DMS53 treated with DMSO at 0.1 percent for 48 hours (cell line): Measurements from ENCODE around the gene PCDH1.

ENCODE experiments used
- DNase-seq: peaks from one replicate; lab custom pipeline; 2025; ENCODE audit not compliant: unreplicated experiment; lab: John Stamatoyannopoulos, UW

The PCDH1 gene

DNA sequence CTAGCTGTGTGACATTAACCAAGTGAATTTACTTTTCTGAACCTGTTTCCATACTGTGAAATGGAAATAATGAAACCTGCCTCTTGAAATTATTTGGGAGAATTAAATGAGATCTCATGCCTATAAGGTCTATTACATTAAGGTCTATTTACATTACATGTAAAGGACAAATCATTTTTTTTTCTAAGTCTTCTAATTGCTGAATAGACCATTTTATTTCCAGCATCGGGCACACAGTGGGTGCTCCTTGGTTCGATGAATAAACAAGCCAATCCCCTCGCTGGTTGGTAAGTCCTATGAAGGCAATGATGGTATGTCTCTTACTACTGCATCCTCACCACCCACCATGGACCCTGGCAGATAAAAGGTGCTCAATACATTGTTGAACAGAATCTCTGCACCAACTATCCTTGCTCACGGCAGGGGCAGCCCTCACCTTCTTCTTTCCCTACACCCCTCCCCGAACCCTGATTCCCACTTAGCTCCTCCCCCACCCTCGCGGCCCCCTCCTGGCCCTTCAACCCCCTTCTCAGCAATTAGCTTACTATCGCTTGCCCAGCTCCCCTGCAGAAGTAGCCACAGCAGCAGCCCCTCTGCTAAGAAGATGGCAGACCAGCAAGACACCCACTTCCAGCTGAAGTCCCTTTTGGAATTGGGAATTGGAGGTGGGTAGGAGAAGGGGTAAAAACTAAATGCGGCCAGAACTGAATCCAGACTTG, 3.0 kb downstream of the PCDH1 start:
- DNase-seq = no peak

DNA sequence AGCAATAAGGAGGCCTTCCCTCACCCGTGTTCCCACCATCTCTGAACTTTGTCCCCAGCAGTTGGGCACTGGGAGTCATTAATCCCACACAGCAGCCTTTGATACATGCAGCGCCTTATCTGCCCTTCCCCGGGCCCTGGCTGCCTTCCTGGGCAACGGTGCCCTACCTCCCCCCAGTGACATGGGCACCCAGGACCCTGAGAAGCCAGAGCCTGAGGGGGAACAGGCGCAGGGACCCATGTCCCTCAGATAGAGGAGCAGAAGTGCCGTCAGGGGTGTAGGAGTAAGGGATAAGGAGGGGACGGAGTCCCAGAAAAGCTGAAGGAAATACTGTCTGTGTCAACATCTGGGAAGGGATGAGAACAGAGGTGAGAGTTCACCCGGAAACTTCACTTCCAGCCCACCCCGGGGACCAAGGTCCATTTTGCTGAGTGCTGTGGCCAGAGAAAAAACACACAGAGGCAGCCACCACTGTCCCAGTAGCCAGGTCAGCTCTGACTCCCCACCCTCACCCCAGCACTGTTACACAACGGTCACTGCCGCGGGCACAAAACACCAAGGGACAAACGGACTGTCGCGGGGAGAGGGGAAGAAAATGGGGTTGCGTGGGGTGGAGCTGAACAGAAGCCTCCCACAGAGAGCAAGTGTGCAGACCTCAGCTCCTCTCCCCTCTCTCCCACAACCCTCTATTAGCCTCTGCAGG, 3.8 kb downstream of the PCDH1 start:
- DNase-seq = no peak

DNA sequence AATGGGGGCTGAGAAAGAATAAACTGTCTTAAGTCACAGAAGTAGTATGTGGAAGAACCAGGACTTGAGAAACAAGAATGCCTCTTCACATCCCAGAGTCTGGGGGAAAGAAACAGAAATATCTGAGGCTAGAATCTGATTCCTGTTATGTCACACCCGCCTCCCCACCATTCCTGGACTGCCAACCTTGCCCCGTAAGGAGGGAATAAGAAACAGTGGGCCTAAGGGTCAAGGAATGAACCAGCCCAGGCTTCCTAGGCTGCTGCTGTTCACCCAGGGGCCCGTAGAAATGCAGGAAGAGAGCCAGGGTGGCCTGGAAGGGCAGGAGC, 4.3 kb downstream of the PCDH1 start:
- DNase-seq = no peak

DNA sequence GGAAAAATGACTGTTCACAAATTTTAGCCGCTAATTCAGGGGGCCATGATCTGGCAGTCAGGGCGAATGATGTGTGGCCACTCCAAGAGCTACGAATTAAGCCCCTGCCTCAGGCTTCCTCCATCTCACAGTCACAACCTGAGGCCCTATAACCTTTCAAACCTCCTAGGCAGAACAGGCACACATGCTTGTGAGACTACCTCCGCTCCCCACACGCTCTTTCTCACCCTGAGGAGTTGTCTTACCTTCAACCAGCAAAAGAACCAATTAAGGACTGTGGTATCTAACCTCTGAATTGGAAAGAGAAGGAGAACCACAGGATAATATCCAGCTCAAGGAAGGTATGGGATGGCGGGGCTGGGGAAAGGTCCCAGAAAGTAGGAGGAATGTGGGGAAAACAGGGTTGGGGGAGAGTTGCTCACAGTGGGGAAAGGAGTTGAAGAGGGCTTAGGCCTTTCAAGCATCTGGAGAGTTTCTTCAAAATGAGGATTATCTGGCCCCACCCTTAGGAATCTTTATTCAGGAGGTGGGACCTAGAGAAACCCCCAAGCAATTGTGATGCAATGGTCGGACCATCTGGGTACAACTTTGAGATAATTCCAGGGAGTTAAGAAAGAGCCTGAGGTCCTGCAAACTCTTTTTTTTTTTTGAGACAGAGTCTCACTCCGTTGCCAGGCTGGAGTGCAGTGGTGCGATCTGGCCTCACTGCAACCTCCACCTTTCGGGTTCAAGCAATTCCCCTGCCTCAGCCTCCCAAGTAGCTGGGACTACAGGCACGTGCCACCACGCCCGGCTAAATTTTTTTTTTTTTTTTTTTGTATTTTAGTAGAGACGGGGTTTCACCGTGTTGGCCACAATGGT, 5.5 kb downstream of the PCDH1 start:
- DNase-seq = no peak

DNA sequence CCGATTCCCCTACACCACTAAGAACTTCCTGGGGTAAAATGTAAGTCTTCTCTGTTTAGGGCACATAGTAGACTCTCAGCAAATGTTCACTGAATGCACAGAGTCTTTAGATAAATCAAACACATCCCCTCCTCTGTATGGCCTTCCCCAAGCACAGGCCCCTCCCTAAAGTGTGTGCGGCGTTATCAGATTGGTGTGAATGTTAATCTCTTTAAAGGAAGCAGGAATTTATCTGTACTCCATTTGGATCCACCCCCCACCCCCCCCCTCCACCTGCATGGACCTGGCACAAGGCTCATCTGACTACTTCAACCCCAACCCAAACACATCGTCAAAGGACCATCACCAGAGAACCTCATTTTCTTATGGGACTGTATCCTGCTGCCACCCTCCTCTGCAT, 6.3 kb downstream of the PCDH1 start:
- DNase-seq = no peak

DNA sequence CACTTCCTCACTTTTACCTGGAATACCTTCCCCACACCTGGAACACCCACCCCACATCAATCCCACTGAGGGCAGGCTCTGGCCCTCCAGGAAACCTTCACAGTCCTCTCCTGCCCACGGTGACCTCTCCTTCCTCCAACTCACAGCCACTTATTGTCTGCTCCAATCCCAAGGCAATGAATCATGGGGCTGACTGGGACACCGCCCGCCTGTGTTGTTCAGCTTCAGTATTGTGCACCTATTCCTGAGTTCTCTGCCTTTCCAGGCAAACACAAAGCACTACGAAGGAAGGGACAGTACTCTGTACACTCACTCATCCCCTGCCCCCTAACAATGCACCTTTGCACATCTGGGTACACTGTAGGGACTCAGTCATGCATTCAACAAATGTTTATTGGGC, 7.3 kb downstream of the PCDH1 start:
- no peak for DNase-seq

DNA sequence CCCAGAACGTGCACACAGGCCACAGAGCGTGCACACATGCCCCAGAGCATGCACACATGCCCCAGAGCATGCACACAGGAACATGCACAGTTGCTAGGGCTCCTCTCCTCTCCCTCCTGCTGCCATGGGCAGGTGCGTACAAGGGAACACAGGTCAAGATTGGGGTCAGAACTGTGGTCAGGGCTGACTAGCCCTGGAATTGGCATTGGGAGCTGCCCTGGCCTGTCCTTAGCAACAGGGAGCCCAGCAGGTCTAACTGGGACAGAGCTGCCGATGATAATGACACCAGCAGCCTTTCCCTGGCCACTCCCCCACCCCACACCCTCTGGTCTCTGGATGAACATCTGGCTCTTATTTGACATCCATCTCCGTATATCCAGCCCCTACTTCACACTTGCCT, 8.0 kb downstream of the PCDH1 start:
- no peak for DNase-seq

DNA sequence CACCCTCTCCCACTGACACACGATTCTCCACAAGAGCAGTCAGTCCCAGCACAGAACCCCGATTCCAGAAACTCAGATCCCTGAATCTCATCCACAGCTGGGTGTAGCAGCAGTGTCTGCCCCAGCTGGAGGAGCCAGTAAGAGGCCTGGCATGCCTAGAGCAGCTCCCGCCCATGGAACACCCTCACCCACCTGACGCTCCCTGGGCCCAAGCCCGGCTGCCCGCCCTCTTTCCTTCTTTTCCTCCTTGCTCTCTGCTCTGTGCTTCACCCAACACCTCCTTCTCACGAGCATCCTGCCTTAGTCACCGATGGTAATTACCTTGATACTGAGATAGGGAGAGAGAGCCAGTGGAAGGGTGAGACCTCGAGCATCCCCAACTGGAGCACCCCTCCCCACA, 8.7 kb downstream of the PCDH1 start:
- DNase-seq = no peak

DNA sequence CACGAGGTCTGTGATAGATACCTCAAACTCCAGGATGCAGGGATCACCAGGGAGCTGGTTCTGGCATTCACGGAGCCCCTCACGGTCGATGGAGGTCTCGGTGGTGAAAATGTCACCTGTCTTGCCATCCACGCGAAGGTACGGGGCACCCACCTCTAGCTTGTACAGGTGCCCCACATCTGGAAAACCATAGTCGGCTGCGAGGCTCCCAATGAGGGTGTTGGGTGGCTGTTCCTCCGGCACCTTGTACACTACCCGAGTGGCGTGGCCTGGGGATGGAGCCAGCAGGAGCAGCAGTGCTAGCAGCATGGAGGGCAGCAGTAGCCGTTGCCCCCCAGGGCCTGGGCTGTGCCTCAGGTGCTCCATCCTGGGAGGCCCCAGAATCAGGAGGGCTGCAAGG, 9.2 kb downstream of the PCDH1 start:
- DNase-seq = no peak

DNA sequence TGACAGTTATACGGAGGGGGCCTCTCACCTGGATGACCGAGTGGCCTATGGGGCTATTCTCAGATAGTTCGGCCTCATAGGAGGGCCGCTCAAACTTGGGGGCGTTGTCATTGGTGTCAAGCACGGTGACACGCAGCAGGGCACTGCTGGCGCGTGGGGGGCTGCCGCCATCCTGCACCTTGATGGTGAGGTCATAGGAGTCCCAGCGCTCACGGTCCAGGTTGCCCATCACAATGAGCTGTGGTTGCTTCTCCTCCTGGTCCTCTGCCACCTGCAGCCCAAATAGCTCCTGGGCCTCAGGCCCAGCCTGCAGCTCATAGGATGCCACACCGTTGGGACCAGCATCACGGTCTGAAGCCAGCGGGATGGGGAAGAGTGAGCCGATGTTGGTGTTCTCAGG, 9.7 kb downstream of the PCDH1 start:
- DNase-seq = no peak

DNA sequence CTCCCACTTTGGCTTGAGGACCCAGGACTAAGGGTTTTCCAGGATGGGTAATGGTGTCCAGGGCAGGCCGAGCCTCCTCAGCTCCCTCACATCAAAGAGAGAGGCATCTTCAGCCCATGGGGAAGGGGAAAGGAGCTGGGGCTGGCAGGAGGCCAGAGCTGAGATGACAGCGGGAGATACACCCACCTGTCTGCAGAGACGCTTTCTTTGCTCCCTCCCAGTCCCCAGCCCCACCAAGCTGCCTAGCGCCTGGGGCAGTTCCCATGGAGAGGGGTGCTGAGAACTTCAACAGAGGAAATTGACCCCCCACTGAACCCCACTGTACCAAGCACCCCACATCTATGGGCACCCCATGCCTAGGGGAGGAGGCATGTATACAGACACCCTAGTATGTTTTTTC, 10.6 kb downstream of the PCDH1 start:
- DNase-seq = no peak

DNA sequence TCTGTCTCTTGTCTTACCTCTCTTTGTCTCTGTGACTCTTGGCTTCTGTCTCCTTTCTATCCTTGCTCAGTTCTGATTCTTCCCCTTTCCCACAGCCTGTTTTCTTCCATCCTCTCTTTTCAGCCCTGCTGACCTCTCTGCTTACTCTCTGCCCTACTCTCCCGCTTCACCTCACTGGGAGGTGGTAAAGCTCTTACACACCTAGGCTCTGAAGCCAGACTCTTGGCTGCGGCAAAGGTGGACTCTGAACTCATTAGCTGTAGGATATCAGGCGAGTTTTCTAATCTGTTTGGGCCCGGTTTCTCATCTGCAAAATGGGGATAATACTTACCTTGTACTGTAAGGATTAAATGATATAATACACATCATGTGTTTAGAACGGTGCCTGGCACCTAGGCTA, 11.1 kb downstream of the PCDH1 start:
- no peak for DNase-seq

DNA sequence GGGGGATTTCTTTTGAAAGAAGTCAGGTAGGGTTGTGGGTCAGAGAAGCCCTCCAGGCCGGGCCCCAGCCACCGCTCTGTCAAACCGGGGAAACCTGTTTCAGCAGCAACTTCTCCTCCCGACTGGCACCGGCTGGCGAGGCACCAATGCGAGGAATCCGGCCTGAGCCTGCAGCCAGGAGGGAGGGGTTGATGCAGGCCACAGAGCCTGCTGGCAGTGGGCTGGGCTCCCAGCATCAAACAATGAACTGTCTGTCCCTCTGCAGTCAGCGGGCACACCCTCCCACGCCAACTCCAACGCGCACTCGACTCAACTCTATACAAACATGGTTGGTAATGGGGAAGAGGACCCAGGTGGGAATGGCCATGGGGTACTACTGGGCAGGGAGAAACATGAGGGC, 12.1 kb downstream of the PCDH1 start:
- peak; percentile 97 for DNase-seq

DNA sequence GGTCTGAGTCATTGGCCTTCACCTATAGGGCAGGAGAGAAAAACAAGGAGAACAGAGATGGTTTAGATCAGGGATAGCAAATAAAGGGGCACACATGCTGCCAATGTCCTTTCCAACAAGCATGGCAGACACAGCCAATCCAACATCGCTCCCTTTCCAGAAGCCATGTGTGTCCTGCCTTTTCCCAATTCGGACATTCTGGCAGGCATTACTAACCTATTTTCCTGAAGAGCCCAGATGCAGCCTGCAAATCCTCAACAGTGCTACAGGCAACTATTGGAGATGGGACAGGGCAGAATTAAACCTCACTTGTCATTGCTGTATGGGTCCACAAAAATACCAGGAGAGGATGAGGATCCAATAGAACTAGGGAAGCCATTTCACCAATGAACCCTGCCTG, 12.8 kb downstream of the PCDH1 start:
- no peak for DNase-seq

DNA sequence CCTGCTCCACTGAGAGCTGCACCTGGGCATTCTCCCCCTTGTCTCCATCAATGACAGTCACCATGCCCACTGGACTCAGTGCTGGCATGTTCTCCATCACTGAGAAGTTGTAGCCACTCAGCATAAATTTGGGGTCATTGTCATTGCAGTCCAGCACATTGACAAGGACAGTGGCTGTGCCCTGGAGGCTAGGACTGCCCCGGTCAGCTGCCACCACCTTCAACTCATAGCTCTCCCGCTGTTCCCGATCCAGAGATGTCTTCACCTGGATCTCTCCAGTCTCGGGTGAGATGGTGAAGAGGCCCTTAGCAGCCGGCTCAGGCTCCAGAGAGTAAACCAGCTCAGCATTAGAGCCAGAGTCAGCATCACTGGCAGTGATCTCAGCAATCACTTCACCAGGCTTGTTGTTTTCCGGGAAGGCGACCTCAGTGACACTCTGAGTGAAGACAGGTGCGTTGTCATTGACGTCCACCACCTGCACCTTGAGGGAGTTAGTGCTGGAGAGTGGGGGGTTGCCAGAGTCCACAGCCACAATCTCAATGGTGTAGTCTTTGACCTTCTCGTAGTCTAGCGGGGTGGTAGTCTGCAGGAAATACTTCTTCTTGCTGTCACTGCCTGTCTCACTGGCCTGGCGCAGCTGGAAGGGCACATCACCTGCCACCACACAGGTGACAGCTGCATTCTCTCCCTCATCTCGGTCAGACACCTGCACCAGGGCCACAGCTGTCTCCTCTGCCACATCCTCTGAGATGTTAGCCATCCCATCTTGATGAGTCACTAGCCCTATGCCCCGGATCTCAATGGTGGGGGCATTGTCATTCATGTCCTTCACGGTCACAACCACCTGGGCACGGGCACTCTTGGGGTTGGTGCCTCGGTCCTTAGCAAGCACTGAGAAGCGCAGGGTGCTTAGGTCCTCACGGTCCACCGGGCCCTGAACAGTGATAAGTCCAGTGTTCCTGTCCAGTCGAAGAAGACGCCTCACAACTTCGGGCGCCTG, 13.5 kb downstream of the PCDH1 start:
- peak; percentile 99 for DNase-seq

DNA sequence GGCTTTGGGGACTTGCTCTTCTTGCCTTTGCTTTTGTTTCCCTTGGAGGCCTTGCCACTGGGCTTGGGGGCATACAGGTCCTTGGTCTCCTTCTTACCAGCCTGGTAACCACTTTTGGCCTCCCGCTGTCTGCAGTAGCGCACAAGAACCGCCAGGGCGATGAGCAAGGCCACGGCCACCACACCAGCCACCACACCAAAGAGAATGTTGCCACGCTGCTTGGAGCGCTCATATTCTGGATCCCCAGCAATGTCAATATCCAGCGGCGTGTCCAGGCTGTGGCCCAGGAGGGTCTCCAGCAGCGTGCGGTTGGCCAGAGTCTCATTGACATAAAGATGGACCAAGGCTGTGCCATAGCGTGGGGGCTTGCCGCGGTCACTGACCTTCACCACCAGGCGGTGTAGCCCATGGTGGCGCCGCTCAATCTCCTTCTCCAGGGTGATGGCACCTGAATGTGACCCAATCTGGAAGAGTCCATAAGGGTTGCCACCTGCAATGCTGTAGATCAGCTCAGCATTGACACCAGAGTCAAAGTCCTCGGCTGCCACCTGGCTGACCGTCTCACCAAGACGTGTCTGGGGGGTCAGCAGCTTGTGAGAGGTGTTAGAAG, 14.5 kb downstream of the PCDH1 start:
- DNase-seq = no peak

DNA sequence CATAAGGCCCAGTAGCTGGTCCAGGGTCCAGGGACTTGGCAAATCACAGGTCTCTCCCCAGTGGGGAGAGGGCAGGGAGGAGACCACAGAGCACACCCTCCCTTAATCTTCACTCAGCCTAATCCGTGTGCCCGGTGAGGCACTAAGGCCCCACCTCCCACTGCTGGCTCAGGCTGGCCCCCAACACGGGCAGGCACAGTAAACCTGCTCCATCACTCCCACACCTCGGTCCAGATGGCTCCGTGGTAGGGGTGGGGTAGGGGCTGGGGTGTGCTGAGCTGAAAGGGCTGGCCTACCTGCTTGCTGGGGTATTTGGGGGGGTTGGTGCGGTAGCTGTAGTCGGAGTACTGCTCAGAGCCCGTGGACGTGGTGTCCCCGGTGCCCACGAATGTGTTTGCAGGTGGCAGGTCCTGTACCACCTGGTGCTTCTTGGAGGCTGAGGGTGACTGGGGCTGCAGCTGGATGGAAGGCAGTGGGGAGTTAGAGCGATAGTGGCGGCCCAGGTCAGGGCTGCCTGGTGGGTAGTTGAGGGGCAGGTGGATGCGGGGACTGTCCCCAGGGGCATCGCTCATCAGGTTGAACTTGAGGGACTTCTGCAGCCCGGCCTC, 15.2 kb downstream of the PCDH1 start:
- DNase-seq = no peak

DNA sequence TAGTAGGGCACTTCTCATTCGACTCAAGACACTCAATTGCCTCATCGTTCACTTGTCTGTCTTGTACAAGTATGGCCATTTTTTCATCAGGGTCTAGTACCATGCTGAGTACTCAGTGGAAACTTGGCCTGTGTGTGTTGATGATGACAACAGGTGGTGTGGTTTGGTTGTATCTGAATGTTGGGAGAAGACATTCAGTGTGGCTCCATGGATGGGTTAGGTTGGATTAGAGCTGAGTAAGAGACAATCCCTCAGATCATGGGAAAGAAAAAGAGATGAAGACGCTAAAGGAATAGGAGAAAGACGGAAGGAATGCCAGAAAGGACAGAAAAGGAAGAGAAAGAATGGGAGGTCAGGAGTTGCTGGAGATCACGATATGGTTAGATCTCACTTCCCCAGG, 17.0 kb downstream of the PCDH1 start:
- DNase-seq = no peak

DNA sequence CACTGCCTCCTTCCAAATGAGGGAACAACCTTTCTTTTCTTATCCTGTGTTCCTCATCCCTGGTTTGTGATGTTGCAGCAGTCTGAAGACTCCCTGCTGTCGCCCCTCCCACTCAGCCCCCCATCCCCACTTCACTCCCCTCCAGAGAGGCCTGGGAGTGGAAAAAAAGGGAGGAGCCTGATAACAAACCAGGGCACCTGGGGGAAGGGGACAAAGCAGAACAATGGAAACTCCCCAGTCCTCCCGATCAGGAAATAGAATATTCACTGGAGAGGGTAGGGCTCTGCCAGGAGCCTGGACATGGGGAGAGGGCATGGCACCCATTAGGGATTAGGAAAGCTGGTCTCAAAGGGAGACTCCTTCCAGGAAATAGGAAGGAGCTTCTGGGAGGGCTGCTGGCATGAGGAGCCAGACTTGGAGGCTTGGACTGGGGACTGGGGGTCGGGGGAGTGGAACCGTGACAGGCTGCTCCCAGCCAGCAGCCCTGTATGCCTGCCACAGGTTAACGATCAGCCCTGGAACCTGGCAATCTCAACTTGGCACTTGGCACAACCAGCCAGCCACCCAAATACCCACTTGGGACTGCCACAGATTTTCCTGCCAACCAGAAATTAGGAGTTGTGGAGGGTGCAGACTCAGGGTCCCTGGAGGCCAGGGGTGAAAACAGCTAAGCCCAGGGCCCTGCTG, 20.0 kb downstream of the PCDH1 start:
- no peak for DNase-seq

DNA sequence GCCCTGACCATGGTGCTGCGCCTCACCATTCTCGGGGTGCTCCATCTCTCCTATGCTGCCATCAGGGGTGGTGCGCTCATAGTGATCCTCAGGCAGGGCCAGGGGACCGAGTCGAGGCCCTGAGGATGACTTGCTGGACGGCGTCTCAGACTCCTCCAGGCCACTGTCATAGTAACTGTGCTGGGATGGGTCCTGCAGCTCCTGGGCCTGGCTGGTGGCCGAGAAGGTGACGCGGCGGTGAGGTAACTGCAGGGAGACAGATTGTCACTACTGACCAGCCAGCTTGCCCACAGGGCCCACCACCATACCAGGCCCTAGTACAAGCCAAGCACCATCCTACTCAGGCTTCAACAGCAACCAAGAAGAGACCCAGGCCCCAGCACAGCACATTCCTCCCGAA, 21.0 kb downstream of the PCDH1 start:
- no peak for DNase-seq
